ENCODE data around the gene DCX.

The DCX gene

GRCh38 chrX:111302284-111302683 is 109.7 kb downstream of the DCX start:
- DNase-seq, result no peak

- no peak for DNase-seq
Measured at GRCh38 chrX:111288841-111289240, 123.2 kb downstream of the DCX start.

GRCh38 chrX:111284631-111285293 is 127.2 kb downstream of the DCX start:
- no peak for DNase-seq

GRCh38 chrX:111283446-111283845 is 128.5 kb downstream of the DCX start:
- no peak for DNase-seq

GRCh38 chrX:111282991-111283390 is 129.0 kb downstream of the DCX start:
- no peak for DNase-seq

- no peak for DNase-seq
Measured at GRCh38 chrX:111282139-111282538, 129.9 kb downstream of the DCX start.

GRCh38 chrX:111270339-111270738 is 141.7 kb downstream of the DCX start, which contains the start of gene CAPN6:
Gene CAPN6 (minus strand): TSS chrX:111270483. CDS start chrX:111263936, 6,547 bp downstream.
- no peak for DNase-seq

- DNase-seq, result no peak
Measured at GRCh38 chrX:111268506-111268905, 143.5 kb downstream of the DCX start.

- no peak for DNase-seq
Measured at GRCh38 chrX:111265486-111265885, 146.5 kb downstream of the DCX start.

- no peak for DNase-seq
Measured at GRCh38 chrX:111264385-111264784, 147.6 kb downstream of the DCX start.

GRCh38 chrX:111262086-111262485 is 149.9 kb downstream of the DCX start:
- no peak for DNase-seq

- DNase-seq, result no peak
Measured at GRCh38 chrX:111260451-111260850, 151.5 kb downstream of the DCX start.

- DNase-seq, result no peak
Measured at GRCh38 chrX:111259559-111259958, 152.4 kb downstream of the DCX start.

GRCh38 chrX:111257733-111258132 is 154.3 kb downstream of the DCX start:
- no peak for DNase-seq

- DNase-seq, result no peak
Measured at GRCh38 chrX:111254896-111255693, 156.9 kb downstream of the DCX start.

GRCh38 chrX:111244235-111244750 is 167.7 kb downstream of the DCX start:
- DNase-seq, result no peak
